SIG-M5 (cell line): ENCODE measurements around the gene MYL7.
"Not testable (repeated sequence)": the region's sequence is repeated elsewhere in the genome, so short reads cannot be mapped to it uniquely, and the experiment has no call there.

Source experiments
- DNase-seq: peaks from one replicate; lab custom pipeline; 2025; lab: John Stamatoyannopoulos, UW

MYL7 gene

DNA sequence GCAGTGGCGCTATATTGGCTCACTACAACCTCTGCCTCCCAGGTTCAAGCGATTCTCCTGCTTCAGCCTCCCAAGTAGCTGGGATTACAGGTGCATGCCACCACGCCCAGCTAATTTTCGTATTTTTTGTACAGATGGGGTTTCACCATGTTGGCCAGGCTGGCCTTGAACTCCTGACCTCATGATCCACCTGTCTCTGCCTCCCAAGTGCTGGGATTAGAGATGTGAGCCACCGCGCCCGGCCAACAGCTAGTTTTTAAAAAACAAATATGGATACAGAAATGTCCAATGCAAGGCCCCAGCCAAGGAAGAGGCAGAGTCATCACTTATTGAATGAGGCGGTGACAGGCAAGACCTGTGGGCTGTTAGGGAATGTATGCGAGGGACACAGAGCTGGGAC, 30.8 kb upstream of the MYL7 start:
- DNase-seq = not testable (repeated sequence)

DNA sequence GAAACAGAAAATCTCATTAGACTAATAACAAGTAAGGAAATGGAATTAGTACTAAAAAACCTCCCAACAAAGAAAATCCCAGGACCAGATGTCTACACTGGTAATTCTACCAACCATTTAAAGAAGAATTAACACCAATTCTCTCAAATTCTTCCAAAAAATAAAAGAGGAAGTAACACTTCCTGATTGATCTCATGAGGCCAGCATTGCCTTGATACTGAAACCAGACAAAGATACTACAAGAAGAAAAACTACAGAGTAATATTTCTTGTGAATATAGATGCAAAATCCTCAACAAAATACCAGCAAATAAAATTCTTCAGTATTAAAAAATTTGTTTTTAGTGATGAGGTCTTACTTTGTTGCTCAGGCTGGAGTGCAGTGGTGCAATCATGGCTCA, 26.8 kb upstream of the MYL7 start:
- DNase-seq = peak; percentile 1

DNA sequence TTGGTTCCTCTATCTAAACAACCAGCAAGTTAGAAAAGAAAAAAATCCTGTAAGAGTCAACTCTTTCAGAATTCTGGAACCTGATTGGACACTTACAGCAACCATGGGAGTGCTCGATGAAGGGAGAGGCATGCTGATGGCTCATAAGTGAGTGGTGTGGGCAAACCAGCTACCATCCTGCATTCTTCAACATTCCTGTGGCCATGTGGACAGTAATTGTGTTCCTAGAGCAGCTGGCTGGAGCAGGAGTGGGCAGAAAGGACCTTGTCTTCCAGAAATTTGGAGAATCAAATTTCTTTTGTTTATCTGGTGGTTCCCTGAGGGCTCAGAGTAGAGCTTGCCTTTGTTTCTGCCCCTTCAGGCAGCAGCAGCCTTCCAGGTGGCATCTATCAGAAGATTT, 22.5 kb upstream of the MYL7 start:
- no peak for DNase-seq

DNA sequence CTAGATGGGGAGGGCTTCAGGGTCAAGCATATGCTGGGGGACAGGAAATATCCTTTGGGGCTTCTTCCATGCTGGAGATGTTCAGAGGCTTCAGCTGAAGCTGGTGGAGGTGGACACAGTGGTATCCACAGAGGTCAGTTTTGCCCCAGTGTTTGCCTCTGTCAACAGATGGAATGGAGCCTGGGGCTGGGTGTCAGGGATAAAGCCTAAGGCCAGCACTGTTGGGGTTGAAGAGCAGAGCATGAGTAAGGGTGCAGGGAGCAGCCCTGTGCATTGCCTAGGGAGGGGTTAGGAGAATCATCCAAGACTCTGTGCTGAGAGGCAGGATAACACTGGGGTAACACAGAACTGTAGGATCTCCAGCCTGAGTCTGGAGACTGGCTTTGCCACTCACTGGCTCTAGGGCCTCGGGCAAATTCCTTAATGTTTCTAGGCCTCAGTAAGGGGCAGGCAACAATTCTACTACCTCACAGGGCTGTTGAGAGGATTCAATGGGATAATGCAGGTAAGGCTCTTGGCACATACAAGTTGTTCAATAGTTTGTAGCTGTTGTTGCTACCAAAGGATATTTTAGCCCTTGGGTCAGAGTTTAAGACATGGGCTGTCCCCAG, 21.8 kb upstream of the MYL7 start:
- no peak for DNase-seq

DNA sequence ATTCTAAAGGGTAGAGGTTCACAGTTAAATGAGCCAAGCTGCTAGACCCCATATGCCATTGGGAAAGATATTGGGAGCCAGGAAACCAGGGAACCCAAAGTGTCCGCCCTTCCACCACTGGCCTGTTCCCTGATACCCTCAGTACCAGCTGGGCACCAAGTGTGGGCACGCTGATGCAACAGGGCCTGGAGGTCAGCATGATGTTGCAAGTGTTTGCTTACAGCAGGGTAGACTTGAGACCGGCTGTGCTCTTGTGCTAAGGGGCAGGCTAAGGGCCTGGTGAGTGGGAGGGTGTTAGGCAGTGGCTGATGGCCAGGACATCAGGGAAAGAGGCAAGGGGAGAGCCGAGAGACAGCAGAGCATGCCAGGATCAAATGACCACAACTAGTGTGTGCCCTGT, 21.0 kb upstream of the MYL7 start:
- DNase-seq = no peak

DNA sequence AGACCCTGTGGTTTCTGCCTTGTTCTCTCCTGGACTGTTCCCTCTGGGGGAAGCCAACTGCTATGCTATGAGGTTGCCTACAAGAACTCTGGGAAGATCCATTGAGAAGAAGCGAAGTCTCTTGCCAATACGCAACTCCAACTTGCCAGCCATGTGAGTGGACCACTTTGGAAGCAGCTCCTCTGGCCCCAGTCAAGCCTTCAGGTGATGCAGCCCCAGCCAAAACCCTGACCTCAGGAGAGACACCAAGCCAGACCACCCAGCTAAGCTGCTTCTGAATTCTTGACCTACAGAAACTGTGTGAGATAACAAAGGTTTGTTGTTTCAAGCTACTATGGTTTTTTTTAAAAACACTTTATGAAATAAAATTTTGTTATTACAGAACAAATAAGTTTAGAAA, 20.2 kb upstream of the MYL7 start:
- no peak for DNase-seq

DNA sequence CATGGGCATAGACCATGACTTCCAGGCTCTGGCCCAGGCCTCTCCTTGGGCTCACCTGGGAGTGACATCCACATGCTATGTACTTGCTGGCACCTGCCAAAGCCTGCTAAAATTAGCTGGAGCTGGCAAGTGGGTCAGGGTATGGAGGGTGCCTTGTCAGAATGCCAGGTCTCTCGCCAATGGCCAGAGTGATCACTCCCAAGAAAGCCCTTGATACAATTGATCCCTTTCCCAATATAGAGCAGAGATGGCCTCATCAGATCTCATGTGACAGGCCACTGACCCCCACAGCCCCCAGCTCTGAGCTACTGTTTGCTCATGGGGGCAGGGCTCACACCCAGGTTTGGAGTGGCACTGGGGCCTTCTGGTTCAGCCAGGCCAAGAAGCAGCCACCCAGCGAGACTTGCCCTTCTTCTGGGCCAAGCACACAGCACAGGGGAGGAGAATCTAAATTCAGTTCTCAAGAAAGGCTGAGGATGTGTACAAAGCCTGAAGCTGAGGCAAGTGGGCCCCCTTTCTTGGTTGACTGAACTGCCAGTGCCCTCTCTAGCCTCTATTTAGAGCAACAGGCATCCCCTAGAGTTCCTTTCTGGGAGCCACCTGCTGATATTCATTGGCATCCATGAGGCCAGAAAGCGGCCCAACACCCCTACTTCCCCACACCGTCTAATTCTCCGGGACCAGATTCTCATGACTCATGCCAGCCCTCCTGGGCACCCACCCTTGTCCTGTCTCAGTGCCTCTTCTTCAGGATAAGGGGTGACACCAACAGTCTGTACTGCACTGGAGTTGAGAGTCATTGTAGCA, 18.9 kb upstream of the MYL7 start:
- DNase-seq = no peak

DNA sequence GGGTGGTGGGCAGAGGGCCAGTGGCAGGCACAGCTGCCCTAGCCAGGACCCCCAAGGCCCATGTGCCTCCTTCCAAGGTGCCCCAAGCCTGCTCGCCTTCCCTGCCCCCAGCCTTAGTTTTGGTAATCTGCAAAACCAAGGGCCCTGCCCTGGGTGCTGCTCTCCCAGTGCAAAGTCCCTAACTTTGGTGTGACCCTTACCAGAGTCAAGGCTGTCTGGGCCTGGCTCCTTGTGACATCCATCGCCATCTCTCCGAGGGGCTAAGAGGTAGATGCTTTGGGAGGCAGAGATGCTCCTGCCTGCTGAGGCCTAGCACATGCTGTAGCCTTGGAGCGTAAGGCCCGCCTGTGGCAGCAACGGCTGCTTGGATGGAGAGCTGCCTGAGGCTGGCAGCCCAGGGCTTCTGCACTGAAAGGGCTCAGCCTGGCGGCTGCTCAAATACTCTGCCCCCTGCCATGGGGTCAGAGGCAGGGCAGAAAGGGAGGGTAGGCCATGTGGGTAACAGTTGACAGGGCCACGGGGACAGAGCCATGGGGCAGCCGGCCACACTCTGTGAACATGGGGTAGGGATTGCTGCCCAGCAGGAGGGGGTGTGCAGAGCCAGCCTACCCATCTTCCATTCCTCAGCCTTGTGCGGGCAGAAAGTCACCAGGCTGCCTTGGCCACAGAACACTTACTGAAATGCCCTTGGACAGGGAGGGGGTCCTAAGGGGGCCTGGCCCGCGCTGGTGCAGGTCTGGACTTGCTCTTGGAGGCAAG, 17.9 kb upstream of the MYL7 start:
- no peak for DNase-seq

DNA sequence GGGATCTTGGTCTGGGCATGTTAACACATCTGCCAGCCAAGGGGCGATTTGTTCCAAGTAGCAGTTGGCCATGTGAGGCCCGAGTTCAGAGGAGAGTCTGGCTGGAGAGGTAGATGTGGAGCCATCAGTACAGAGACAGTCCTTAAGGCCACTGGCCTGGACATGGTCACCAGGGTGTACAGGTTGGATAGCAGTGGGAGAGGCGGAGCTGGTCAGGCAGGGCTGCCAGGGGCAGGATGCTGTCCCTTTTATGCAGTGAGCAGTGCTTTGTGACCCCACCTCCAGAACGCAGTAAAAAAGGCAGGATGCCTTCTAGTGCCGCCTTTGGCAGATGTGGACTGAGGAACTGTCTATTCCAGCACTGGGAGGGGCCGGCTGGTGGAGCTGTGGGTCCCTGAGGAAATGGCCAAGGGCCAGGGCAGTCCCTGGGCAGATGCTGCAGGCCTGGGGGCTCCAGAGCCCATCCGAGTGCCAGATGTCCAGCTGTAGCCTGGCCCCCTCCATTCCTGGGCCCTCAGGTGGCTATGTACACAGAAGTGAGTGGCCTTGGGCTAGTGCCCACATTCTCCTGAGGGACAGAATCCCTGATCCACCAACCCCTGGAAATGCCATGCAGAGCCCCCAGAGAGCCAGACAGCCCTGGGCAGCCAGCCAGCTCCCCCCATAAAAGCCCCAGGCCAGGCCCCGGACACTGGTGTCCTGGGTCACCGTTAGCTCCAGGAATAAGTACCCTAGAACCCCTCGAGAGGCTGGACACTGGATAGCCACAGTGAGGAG, 17.2 kb upstream of the MYL7 start:
- DNase-seq = no peak

DNA sequence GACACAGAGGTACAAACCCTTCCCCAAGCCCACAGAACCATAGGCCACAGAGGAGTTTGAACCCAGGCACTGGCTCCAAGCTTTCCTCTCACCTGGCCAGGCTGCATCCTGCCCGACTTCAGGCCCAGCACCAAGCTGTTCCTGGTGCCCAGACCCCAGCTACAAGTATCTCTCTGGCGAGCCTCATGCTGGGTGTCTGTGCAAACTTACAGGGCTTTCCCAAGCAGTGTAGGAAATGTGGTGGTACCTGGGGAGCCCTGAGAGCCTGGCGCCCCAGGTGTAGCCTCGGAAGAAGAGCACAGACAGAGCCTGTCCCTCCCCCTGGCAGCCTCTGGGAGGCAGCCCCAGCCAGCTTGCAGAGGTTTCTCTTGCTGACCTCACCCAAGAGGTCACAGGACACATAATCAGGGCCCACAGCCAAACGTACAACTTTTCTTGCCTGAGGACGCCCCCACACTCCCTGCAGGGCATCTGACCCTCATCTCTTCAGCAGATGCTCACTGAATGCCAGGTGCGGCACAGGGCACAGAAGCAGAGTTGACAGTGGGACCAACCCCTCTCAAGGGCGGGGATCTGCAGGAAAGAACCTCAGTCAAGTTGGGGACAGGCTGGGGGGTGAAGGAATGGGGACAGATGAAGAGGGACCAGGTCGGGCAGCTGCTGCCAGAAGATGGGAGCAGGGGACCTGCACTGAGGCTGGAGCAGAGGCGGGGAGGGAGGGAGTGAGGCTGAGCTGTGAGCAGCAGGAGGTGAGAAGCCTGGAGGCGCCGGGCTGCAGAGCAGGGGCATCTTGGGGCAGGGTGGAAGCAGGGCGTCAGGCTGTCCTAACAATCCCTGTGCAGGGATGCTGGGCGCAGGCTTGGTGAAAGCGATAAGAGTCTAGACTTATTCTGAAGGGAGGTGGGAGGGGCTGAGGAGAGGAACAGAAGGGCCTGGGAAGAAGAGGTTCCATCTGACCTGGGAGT, 16.3 kb upstream of the MYL7 start:
- no peak for DNase-seq

DNA sequence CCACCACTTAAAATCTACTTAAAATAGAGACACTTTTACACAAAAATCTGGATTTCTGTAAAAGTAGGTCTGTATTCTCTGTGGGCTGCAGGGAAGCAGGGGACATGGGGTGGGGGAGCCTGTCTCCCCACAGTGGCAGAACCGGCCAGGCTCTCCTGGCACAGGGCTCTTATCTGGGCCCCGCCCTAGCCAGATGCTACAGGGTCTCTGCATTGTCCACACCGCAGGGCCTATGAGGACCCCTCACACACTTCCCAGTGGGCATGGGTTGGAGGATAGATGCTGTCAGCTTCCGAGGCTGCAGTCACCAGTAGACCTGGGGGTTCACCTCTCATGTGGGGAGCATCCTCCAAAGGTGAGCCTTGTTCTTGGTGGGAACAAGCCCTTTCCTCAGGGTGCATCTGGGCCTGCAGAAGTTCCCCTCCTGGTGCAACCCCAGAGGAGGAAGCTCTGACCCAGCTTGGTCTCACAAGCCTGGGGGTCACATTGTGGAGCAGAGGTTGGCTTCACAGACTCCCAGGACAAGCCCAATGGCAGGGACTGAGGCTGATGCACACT, 15.4 kb upstream of the MYL7 start:
- DNase-seq = no peak

DNA sequence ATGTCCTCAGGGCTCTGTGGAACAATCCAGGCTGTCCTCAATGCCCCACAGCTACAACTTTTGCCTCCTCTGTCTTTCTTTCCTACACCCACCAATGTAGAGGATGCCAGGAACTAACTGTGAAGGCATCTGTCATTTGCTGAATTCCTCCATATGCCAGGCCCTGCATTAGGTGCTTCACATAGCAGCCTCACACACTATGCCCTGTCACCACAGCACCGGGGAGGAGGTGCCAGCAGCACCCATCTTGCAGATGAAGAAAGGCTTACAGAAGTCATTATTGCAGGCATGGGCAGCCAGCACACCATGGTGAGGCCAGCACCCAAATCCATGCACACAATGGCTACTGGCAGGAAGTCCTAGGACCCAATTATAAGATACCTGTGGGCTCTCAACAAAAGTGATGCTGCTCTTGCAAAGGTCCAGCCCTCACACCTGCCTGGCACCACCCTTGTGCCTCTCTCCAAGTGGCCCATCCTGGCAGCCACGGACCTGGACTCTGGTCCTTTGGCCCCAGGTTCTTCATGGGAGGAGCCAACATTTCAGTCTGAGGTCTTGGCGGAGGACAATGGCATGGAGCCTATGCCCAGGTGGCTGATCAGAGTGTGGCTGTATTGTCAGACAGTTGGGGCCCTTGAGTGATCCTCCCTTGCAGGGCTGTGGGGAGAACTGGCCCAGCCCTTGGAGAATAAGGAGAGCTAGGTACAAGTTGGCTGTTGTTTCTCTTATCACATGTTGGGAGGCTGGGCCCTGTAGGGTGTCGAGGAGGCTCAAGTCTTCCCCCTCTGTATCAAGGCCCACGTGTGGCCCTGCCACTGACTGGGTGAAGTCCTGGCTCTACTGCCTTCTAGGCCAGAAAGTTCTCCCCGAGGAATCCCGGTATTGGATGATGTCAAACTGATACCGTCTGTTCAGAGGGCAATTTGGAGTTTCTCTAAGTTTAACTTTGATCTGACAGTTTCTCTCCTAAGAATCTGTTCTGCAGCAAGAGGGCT, 14.4 kb upstream of the MYL7 start:
- DNase-seq = no peak

DNA sequence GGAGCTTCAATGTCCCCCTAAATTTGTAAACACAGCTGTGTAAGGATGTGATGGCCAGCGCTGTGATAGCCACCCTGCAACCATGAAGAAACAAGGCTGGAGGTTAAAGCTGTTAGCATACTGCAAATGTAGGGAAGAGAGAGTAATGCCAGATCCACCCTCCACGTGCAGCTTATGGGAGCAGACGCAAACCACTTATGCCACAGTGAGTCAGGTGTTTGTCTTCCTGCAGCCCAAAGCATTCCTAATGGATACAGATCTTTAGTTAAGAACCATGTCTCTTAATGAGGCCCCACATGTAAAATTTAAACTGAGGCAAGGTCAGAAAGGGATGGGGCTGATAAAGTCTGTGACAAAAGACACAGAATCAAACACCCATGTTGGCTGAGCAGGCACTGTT, 13.6 kb upstream of the MYL7 start:
- no peak for DNase-seq

DNA sequence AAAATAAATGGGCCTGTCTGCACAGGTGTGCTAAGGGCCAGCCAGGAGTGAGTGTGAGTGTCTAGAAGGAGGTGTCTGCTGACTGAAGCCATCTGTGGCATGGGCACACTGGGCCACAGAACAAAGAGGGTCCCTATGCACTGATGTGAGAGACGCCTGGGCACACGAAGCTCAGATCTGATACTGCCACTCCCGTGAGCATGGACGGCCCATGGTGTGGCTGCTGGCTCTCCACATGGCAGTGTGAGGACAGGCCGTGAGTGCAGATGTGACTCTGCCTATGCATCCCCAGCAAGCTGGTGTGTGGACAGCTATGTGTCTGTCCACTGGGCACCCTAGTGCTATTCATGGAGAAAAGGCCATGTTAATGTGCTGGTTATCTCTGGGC, 12.8 kb upstream of the MYL7 start:
- no peak for DNase-seq

DNA sequence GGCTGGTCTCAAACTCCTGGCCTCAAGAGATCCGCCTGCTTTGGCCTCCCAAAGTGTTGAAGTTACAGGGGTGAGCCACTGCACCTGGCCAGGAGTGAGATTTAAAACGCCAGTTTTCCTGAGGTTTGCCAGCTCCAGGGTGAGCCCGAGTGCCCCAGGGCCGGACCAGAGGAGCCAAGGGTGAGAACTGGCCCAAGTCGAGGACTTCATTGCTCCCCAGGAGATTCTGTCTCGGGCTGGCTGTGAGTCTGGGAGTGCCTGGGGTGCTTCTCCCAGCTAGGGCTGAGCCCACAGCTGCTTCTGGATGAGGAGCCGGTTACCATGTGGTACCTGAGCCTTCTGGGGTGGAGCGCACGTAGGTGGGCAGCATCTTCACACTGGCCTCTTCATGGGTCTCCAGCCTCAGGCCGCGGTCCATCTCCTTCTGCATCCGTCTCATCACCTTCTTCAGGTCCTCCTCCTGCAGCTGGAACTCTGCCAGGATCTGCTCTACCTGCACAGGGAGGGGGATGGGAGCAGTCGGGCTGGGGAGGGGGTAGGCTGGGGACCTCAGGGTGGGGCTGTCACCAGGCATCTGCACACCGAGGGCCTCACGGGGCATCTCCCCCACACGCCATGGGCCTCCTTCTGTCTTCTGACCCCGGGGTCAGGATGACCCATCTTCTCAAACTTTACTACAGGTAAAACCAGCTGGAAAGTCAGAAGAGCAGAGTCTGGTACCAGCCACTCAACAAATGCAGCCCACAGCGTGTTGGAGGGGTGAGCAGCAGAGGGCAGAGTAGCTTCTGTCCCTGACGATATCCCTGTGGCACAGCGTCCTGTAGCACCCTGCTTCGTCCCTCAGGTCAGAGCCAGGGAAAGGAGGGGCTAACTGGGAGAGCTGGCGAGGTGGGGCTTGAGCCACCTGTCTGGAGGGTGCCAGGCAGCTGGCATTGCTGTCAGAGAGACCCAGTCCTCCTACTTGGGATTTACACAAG, 12.1 kb upstream of the MYL7 start:
- DNase-seq = no peak

DNA sequence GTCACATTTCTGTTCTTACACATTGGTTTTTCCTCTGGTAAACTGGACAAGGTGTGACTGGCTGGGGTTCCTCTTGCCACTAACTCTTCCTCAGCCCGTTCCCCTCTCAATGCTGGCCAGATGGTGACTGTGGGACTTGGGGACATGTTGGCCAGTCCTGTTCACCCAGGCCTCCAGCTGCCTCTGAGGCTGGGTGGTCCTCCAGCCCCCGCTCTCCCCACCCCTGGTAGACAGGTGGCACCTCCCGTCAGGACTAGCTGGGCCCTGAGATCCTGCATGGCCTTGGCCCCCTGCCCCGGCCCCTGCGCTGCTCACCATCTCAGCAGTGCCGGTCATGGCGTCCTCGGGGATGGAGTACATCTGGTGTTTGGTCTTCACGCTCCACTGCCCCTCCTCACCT, 10.8 kb upstream of the MYL7 start:
- DNase-seq = no peak

DNA sequence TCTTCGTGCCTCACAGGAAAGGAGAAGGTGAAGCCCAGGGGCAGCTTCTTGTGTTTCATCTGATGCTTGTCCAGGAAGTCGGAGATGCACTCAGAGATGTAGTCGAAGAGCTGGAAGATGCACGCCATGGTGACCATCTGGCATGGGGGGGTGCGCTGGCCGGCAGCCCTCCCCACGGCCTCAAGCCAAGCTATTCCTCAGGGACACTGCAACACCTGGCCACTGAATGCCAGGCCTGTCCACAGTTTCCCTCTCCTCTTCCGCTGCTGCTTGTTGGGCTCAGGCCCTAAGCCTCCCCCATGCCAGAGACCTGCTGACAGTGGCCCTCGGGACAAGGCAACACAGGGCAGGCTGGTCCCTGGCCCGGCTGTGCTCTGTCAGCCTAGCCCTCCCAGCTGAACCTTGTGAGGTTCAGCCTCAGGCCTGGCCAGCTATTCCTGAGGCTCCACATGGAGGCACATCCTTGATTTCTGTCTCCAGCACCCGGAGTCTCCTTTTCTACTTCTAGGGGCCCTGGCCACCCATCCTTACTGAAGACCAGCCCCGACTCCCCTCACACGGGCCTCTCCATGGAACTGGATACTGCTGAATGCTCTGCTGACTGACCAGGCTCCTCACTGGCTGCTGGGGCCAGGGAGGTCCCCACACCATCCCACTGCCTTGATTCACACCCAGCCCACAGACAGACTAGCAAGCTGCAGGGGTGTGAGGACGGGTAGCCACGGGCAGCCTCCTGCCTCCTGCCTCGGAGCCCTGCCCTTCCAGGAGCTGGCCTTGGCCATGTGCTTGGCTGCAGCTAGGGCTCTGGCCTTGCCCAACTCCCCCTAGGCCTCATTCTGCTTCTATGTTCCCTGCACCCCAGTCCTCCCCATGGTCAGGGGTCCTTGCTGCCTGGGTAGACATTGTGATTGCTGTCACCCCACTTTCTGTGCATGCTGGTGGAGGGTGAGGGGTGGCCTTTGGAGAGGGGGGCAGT, 10.1 kb upstream of the MYL7 start:
- no peak for DNase-seq
